ENCODE data around the gene MAGEF1. TPM values are rescaled to one million over a fixed set of nuclear protein-coding genes. Genes with fewer than 3 reads are reported as not detected.

Gene MAGEF1
- total RNA-seq, 1 donor from 2014 or later, result 88.1 TPM

DNA sequence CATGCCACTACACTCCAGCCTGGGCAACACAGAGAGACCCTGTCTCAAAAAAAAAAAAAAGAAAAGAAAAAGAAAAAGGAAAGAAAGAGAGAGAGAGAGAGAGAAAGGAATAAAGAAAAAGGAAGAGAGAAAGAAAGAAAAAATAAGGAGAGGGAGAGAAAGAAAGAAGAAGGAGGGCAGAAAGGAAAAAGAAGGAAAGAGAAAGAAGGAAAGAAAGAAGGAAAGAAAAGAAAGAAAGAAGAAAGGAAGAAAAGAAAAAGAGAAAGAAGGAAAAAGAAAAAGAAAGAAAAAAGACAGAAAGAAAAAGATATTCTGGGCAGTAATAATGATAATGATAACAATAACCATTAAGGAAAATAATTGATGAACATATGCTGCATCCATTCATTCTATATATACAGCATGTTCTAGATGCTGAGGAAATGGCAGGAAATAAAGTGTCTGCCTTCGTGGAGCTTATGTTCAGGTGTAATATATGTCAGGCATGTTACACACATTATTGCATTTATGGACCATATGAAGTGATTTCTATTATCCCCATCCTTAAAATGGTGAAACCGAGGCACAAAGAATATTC lies 37.4 kb upstream of the MAGEF1 start:
- Histone ChIP-seq H3K4me2 (no peak overlapping the region), H3K36me3 (no peaks in the 10 kb centered on the region), H3K4me1 (peaks cover 29% of the 10 kb centered on the region), H3K79me2 (ENCODE audit: low read depth) (no peaks in the 10 kb centered on the region), H3F3A (ENCODE audit: low read depth) (peaks cover 7% of the 10 kb centered on the region), H2AFZ (replicated peaks) (no peak overlapping the region), H3K4me3 (no peak overlapping the region), H3K27me3 (no peaks in the 10 kb centered on the region), H3K27ac (no peak overlapping the region), H3K9ac (no peak overlapping the region), H4K20me1 (ENCODE audit: low read depth) (no peaks in the 10 kb centered on the region), H3K9me3 (ENCODE audit: low read depth) (no peaks in the 10 kb centered on the region)
- TF ChIP-seq, protein P1, sequence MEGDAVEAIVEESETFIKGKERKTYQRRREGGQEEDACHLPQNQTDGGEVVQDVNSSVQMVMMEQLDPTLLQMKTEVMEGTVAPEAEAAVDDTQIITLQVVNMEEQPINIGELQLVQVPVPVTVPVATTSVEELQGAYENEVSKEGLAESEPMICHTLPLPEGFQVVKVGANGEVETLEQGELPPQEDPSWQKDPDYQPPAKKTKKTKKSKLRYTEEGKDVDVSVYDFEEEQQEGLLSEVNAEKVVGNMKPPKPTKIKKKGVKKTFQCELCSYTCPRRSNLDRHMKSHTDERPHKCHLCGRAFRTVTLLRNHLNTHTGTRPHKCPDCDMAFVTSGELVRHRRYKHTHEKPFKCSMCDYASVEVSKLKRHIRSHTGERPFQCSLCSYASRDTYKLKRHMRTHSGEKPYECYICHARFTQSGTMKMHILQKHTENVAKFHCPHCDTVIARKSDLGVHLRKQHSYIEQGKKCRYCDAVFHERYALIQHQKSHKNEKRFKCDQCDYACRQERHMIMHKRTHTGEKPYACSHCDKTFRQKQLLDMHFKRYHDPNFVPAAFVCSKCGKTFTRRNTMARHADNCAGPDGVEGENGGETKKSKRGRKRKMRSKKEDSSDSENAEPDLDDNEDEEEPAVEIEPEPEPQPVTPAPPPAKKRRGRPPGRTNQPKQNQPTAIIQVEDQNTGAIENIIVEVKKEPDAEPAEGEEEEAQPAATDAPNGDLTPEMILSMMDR (IDR thresholded peaks at IDR 0.05), result no peak
- no peak for TF ChIP-seq EZH2phosphoT487 (IDR thresholded peaks at IDR 0.05)
- no peak for TF ChIP-seq EZH2 (IDR thresholded peaks at IDR 0.05)
- H3K9me3 Mint-ChIP-seq, result peaks cover 4% of the 10 kb centered on the region
- no peak for DNase-seq (ENCODE audit: low spot score)
- H3K4me3 Mint-ChIP-seq, result no peak overlapping the region
- H3K27me3 Mint-ChIP-seq (ENCODE audit: insufficient read depth, low read depth), result peaks cover 9% of the 10 kb centered on the region
- peaks cover 28% of the 10 kb centered on the region for H3K4me1 Mint-ChIP-seq
- H3K36me3 Mint-ChIP-seq, result no peaks in the 10 kb centered on the region
- H3K27ac Mint-ChIP-seq, result no peak overlapping the region

- Histone ChIP-seq H4K20me1 (ENCODE audit: low read depth) (no peaks in the 10 kb centered on the region), H3F3A (ENCODE audit: low read depth) (peaks cover 8% of the 10 kb centered on the region), H3K27me3 (no peaks in the 10 kb centered on the region), H3K4me1 (peaks cover 29% of the 10 kb centered on the region), H3K79me2 (ENCODE audit: low read depth) (no peaks in the 10 kb centered on the region), H3K9ac (no peak overlapping the region), H2AFZ (replicated peaks) (no peak overlapping the region), H3K4me2 (no peak overlapping the region), H3K36me3 (no peaks in the 10 kb centered on the region), H3K27ac (no peak overlapping the region), H3K4me3 (no peak overlapping the region), H3K9me3 (ENCODE audit: low read depth) (no peaks in the 10 kb centered on the region)
- TF ChIP-seq, protein P1 (IDR thresholded peaks at IDR 0.05), result peak; percentile 58
- TF ChIP-seq EZH2phosphoT487 (IDR thresholded peaks at IDR 0.05), result no peak
- Mint-ChIP-seq H3K27me3 (ENCODE audit: insufficient read depth, low read depth) (peaks cover 12% of the 10 kb centered on the region), H3K4me3 (no peak overlapping the region), H3K4me1 (peaks cover 28% of the 10 kb centered on the region), H3K9me3 (peaks cover 4% of the 10 kb centered on the region), H3K27ac (peak overlapping the region; percentile 38), H3K36me3 (no peaks in the 10 kb centered on the region)
- DNase-seq (ENCODE audit: low spot score), result peak; percentile 58
Measured at GRCh38 chr3:184748219-184749135, 36.6 kb upstream of the MAGEF1 start.

DNA sequence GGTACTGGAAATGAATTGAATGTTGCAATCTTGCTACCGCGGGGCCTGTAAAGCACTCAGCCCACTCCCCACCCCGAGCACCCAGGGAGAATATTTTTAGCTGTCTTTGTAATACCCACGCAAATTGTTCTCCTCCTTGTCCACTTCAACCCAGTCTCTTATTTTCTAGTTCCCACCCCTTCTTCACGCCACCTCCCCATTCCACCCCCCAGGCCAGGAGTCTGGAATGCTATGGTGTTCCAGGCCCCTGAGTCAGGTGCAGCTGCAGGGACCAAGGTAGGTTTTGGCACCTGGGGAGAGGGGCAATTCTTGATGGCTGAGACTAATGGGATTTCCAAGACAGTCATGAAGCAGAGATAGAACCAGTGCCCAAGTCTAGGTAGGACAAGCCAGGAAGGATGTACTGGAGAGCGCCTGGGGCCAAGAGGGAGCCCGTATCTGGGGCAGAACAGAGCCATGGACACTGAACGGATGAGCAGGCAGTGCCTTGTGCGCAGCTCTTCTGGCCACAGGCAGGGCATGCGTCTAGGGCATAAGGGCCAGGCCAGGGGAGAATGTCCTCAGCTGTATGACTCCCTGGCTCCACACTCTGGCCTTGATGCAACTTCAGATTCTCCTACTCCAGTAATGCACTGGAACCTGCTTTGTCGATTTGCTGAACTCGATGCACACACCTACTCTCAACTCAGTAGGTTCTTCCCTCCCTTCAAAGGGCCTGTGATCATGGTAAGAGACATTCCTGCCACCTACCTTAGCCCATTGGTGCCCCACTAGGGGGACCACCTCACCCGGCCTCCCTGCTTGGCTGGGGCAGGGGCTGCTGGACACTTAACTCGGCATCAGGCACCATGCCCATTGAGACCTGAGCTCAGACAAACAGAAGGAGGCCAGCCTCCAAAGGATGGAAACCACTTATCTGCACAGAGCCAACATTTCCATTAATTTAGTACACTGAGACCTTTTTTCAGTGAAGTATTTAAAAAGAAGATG lies 34.6 kb upstream of the MAGEF1 start:
- H3K9me3 Mint-ChIP-seq, result no peaks in the 10 kb centered on the region

More for the DNA sequence above, 34.6 kb upstream of the MAGEF1 start:
- TF ChIP-seq EZH2phosphoT487 (IDR thresholded peaks at IDR 0.05) (no peak), EZH2 (IDR thresholded peaks at IDR 0.05) (no peak)
- TF ChIP-seq, protein P1 (IDR thresholded peaks at IDR 0.05), result no peak
- H3F3A ChIP-seq (ENCODE audit: low read depth), result peaks cover 23% of the 10 kb centered on the region
- no peaks in the 10 kb centered on the region for H4K20me1 ChIP-seq (ENCODE audit: low read depth)
- no peak for DNase-seq (ENCODE audit: low spot score)
- no peak overlapping the region for H3K4me2 ChIP-seq
- no peak overlapping the region for H3K4me3 ChIP-seq
- H3K27ac Mint-ChIP-seq, result peak overlapping the region; percentile 79
- H3K27me3 ChIP-seq, result no peaks in the 10 kb centered on the region
- no peak overlapping the region for H3K4me3 Mint-ChIP-seq
- no peaks in the 10 kb centered on the region for H3K9me3 ChIP-seq (ENCODE audit: low read depth)
- H3K36me3 ChIP-seq, result no peaks in the 10 kb centered on the region
- no peak overlapping the region for H3K27ac ChIP-seq
- H3K9ac ChIP-seq, result no peak overlapping the region
- no peaks in the 10 kb centered on the region for H3K79me2 ChIP-seq (ENCODE audit: low read depth)
- peaks cover 8% of the 10 kb centered on the region for H3K27me3 Mint-ChIP-seq (ENCODE audit: insufficient read depth, low read depth)
- H2AFZ ChIP-seq (replicated peaks), result no peak overlapping the region
- H3K4me1 Mint-ChIP-seq, result peaks cover 37% of the 10 kb centered on the region
- peaks cover 42% of the 10 kb centered on the region for H3K4me1 ChIP-seq
- no peaks in the 10 kb centered on the region for H3K36me3 Mint-ChIP-seq
